Activated CD8-positive, alpha-beta T cell treated with anti-CD3 and anti-CD28 coated beads for 36 hours (primary cell): Measurements from ENCODE around the gene NUDCD3. TPM values are rescaled to one million over a fixed set of nuclear protein-coding genes. Genes with fewer than 3 reads are reported as not detected.

Source experiments
- ATAC-seq: fragments of 200-7000 bp; cut with Tn5 transposase; one replicate; pipeline ENCODE4 v1.10.0; 2021; ENCODE audit warnings: mild to moderate bottlenecking, moderate library complexity
- CTCF ChIA-PET: fragments of 350-600 bp; sonication (Branson Sonifier 250); formaldehyde crosslinking; loops from one replicate; lab custom pipeline; 2021; ENCODE audit warnings: antibody characterized with exemption; lab: Charles Lee
- POLR2A ChIA-PET: fragments of 350-600 bp; sonication (Branson Sonifier 250); formaldehyde crosslinking; loops from one replicate; lab custom pipeline; 2021; ENCODE audit warnings: antibody characterized with exemption; lab: Charles Lee
- DNase-seq: peaks from one replicate; pipeline ENCODE4 v3.0.0-alpha.2; 2020
- H3K27ac Mint-ChIP-seq: one replicate; pipeline ENCODE4 v1.8.0; 2021; ENCODE audit warnings: mild to moderate bottlenecking, mixed read lengths
- H3K27me3 Mint-ChIP-seq: one replicate; pipeline ENCODE4 v1.8.0; 2021; ENCODE audit warnings: mixed read lengths
- H3K36me3 Mint-ChIP-seq: one replicate; pipeline ENCODE4 v1.8.0; 2021; ENCODE audit warnings: low read depth, mixed read lengths
- H3K4me1 Mint-ChIP-seq: one replicate; pipeline ENCODE4 v1.8.0; 2021; ENCODE audit warnings: low read depth, mixed read lengths
- H3K4me3 Mint-ChIP-seq: one replicate; pipeline ENCODE4 v1.8.0; 2021; ENCODE audit warnings: mild to moderate bottlenecking, moderate library complexity, mixed read lengths
- H3K9me3 Mint-ChIP-seq: one replicate; pipeline ENCODE4 v1.8.0; 2021; ENCODE audit warnings: mixed read lengths
- CTCF ChIP-seq: fragments of 200-600 bp; IDR thresholded peaks from one replicate; pipeline ENCODE4 v1.8.0; 2022; ENCODE audit warnings: antibody characterized with exemption, mild to moderate bottlenecking
- intact Hi-C: fragments of 100-400 bp; cut with micrococcal nuclease; formaldehyde crosslinking; loops from one replicate; pipeline ENCODE4 v1.10.0; 2022
- total RNA-seq, 2 experiments: library from RNA; stranded (reverse); gene quantifications; one replicate each; pipeline ENCODE4 v1.2.3, GENCODE V29; 2021

The NUDCD3 gene
- total RNA-seq, 2 experiments from 2014 or later = 102 to 107 TPM

DNA sequence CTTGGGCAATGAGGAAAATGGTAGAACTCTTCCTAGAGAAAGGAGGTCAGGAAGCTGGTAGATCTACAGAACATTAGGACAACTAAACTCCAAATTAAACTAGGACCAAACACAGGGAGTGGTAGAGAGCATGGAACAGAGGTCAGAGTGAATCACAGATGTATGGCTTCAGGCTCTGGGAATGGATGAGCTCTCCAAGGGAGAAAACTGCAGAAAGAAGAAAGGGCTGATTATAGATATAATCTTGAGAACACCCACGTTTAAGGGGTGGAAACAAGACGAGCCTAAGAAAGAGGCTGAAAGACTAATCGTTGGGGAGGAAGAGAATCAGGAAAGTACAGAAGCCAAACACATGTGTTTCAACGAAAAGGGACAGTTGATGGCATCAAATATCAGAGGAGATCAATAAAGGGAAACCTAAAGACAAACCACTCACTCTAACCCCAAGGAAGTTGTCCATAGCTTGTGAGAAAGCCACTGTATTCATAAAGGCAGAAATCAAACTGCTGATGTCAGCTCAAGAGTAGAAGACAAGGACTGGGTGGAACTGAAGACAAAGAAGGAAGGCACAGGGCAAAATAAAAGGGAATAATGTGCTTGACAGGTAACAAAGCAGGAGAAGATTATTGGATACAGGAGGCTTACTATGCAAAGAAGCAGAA, 41.4 kb downstream of the NUDCD3 start:
- intact Hi-C loops = no loop called here
- peaks cover 51% of the 10 kb centered on the region for H3K4me1 Mint-ChIP-seq
- peaks cover 60% of the 10 kb centered on the region for H3K36me3 Mint-ChIP-seq
- ATAC-seq (no peak), DNase-seq (no peak)
- H3K27ac Mint-ChIP-seq = peak overlapping the region; percentile 47
- no peaks in the 10 kb centered on the region for H3K9me3 Mint-ChIP-seq
- H3K4me3 Mint-ChIP-seq = no peak overlapping the region
- POLR2A ChIA-PET = interaction anchor here (1.3 kb wide), 1 partner anchor 11 kb away, joined by 3 read pairs; no protein-coding TSS in a partner anchor
- CTCF ChIA-PET = interaction anchor here (0.9 to 1.1 kb wide), 4 partner anchors 14 to 85 kb away, joined by 3 to 4 read pairs (median 3); no protein-coding TSS in a partner anchor
- no peak for TF ChIP-seq CTCF
- H3K27me3 Mint-ChIP-seq = no peaks in the 10 kb centered on the region

GRCh38 chr7:44447874-44448425, 42.5 kb downstream of the NUDCD3 start:
- ATAC-seq (no peak), DNase-seq (no peak)
- intact Hi-C loops = no loop called here
- POLR2A ChIA-PET = interaction anchor here (1.1 to 1.3 kb wide), 2 partner anchors 10 to 15 kb away, joined by 3 read pairs; no protein-coding TSS in a partner anchor
- H3K27me3 Mint-ChIP-seq = no peaks in the 10 kb centered on the region
- TF ChIP-seq CTCF = no peak
- H3K9me3 Mint-ChIP-seq = no peaks in the 10 kb centered on the region
- CTCF ChIA-PET = interaction anchor here (1.0 kb wide), 1 partner anchor 86 kb away, joined by 4 read pairs; no protein-coding TSS in a partner anchor
- peak overlapping the region; percentile 47 for H3K27ac Mint-ChIP-seq
- H3K4me3 Mint-ChIP-seq = no peak overlapping the region
- H3K36me3 Mint-ChIP-seq = peaks cover 59% of the 10 kb centered on the region
- peaks cover 49% of the 10 kb centered on the region for H3K4me1 Mint-ChIP-seq

DNA sequence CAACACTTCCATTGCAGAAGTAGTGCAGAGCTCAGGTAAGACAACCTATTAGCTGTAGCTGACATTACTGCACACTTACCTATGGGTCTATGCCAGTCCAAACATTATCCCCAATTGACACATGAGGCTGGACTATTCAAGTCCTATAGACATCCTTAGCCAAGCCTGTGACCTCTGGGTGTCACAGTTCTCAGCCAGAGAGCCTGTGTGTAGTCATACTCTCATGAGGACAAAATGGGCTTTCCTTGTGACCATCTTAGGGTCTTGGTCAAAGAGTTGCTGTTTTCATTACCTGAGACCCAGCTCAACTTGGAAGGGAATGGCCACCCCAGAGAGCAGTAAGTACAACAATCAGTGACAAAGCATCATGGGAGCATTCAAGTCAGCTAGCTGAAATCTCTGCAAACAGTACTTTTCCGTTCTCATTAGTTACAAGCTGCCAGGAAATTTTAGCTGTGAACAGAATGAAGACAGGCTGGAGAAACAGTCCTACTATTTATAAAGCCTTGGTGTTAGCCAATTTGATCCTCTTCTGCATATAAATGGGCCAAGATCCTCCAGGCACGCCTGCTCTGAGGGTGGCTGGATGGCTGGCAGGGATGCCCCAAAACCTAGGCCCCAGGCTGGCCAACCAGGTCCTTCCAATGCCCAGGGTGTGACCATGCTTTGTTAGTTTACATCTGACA, 44.3 kb downstream of the NUDCD3 start:
- TF ChIP-seq CTCF = no peak
- Mint-ChIP-seq H3K9me3 (no peaks in the 10 kb centered on the region), H3K27ac (no peak overlapping the region), H3K4me3 (no peak overlapping the region), H3K36me3 (peaks cover 56% of the 10 kb centered on the region), H3K4me1 (peaks cover 51% of the 10 kb centered on the region), H3K27me3 (no peaks in the 10 kb centered on the region)
- intact Hi-C loops = no loop called here
- CTCF ChIA-PET = interaction anchor here (1.0 to 1.1 kb wide), 2 partner anchors 14 to 18 kb away, joined by 3 to 4 read pairs; no protein-coding TSS in a partner anchor
- POLR2A ChIA-PET = no interaction called here
- no peak for DNase-seq
- ATAC-seq = no peak

DNA sequence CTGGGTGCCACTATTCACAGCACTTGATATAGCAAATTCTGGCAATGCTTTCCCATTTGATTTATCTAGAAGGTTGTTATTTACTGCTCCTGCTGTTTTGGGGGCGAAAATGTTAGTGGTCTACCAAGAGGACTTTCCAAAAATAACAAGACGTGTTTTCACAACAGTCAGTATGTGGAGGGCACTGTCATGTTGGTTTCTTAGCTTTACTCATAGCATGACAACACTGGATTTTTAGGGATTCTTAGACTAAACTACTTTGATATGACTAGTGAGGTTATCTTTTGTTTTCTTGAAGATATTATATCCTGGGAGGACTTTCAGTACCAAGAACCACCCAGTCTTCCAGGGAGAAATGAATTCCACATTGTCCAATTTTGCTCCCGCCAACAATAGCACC, 49.4 kb downstream of the NUDCD3 start:
- no peak for TF ChIP-seq CTCF
- ChIA-PET POLR2A (interaction anchor here (1.3 kb wide), 1 partner anchor 14 kb away, joined by 3 read pairs; no protein-coding TSS in a partner anchor), CTCF (interaction anchor here (0.6 to 1.1 kb wide), 2 partner anchors 9 to 21 kb away, joined by 4 to 5 read pairs; no protein-coding TSS in a partner anchor)
- H3K36me3 Mint-ChIP-seq = peaks cover 26% of the 10 kb centered on the region
- intact Hi-C loops = no loop called here
- ATAC-seq (no peak), DNase-seq (no peak)
- no peaks in the 10 kb centered on the region for H3K9me3 Mint-ChIP-seq
- H3K27me3 Mint-ChIP-seq = no peaks in the 10 kb centered on the region
- H3K4me3 Mint-ChIP-seq = no peak overlapping the region
- peaks cover 53% of the 10 kb centered on the region for H3K4me1 Mint-ChIP-seq
- H3K27ac Mint-ChIP-seq = no peak overlapping the region
